Measurements from ENCODE around the gene NATD1.

DNA sequence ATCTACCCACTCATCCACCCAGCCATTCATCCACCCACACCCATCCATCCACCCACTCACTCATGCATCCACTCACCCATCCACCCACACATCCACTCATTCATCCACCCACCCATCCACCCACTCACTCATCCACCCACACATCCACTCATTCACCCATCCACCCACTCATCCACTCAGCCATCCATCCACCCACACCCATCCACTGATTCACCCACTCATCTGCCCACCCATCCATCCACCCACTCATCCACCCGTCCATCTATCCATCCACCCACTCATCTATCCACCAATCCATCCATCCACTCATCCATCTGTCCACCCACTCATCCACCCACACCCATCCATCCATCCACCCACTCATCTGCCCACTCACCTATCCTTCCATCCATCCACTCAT, 17.3 kb downstream of the NATD1 start:
- TF ChIP-seq POLR2A (IDR thresholded peaks at IDR 0.05), result no peak
- TF ChIP-seq, protein P1, sequence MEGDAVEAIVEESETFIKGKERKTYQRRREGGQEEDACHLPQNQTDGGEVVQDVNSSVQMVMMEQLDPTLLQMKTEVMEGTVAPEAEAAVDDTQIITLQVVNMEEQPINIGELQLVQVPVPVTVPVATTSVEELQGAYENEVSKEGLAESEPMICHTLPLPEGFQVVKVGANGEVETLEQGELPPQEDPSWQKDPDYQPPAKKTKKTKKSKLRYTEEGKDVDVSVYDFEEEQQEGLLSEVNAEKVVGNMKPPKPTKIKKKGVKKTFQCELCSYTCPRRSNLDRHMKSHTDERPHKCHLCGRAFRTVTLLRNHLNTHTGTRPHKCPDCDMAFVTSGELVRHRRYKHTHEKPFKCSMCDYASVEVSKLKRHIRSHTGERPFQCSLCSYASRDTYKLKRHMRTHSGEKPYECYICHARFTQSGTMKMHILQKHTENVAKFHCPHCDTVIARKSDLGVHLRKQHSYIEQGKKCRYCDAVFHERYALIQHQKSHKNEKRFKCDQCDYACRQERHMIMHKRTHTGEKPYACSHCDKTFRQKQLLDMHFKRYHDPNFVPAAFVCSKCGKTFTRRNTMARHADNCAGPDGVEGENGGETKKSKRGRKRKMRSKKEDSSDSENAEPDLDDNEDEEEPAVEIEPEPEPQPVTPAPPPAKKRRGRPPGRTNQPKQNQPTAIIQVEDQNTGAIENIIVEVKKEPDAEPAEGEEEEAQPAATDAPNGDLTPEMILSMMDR (IDR thresholded peaks at IDR 0.05), result no peak
